Measurements from ENCODE around the gene LSP1.
A peak's percentile ranks its signal among the peaks of the same experiment; 100 is the strongest.

Gene LSP1

GRCh38 chr11:1880746-1881441, 28.0 kb downstream of the LSP1 start:
- no peak for TF ChIP-seq POLR2AphosphoS5 (IDR thresholded peaks at IDR 0.05; ENCODE audit: low read depth)
- no peak for TF ChIP-seq REST (IDR thresholded peaks at IDR 0.05; ENCODE audit: insufficient replicate concordance, low read depth)
- TF ChIP-seq GABPA (IDR thresholded peaks at IDR 0.05; ENCODE audit: low read depth) = no peak
- no peak for TF ChIP-seq SPI1 (IDR thresholded peaks at IDR 0.05; ENCODE audit: borderline replicate concordance, low read depth)
- no peak for TF ChIP-seq CTCF (IDR thresholded peaks at IDR 0.05; ENCODE audit: insufficient read depth, low read length)
- no peak for DNase-seq (ENCODE audit: low read depth in 1 of 2, low spot score in 1 of 2)
- no peaks in the 10 kb centered on the region for H3K27me3 ChIP-seq (ENCODE audit: insufficient read depth, poor library complexity, severe bottlenecking)
- H3K27ac ChIP-seq (replicated peaks) = no peak overlapping the region
- H3K4me3 ChIP-seq (replicated peaks; ENCODE audit: insufficient read depth, low read length) = no peak overlapping the region

GRCh38 chr11:1881442-1882264, 28.8 kb downstream of the LSP1 start:
- TF ChIP-seq GABPA (IDR thresholded peaks at IDR 0.05; ENCODE audit: low read depth) (no peak), CTCF (IDR thresholded peaks at IDR 0.05; ENCODE audit: insufficient read depth, low read length) (no peak), REST (IDR thresholded peaks at IDR 0.05; ENCODE audit: insufficient replicate concordance, low read depth) (no peak), SPI1 (IDR thresholded peaks at IDR 0.05; ENCODE audit: borderline replicate concordance, low read depth) (no peak), POLR2AphosphoS5 (IDR thresholded peaks at IDR 0.05; ENCODE audit: low read depth) (no peak)
- no peak for DNase-seq (ENCODE audit: low read depth in 1 of 2, low spot score in 1 of 2)
- H3K27me3 ChIP-seq (ENCODE audit: insufficient read depth, poor library complexity, severe bottlenecking) = no peaks in the 10 kb centered on the region
- H3K4me3 ChIP-seq (replicated peaks; ENCODE audit: insufficient read depth, low read length) = no peak overlapping the region
- no peak overlapping the region for H3K27ac ChIP-seq (replicated peaks)

- Histone ChIP-seq H3K27me3 (ENCODE audit: insufficient read depth, poor library complexity, severe bottlenecking) (no peaks in the 10 kb centered on the region), H3K4me3 (replicated peaks; ENCODE audit: insufficient read depth, low read length) (no peak overlapping the region), H3K27ac (replicated peaks) (no peak overlapping the region)
- TF ChIP-seq POLR2AphosphoS5 (IDR thresholded peaks at IDR 0.05; ENCODE audit: low read depth) (0 out of 2 replicates have a peak, but pooled peaks have one; percentile 3), SPI1 (IDR thresholded peaks at IDR 0.05; ENCODE audit: borderline replicate concordance, low read depth) (no peak), REST (IDR thresholded peaks at IDR 0.05; ENCODE audit: insufficient replicate concordance, low read depth) (no peak), GABPA (IDR thresholded peaks at IDR 0.05; ENCODE audit: low read depth) (no peak), CTCF (IDR thresholded peaks at IDR 0.05; ENCODE audit: insufficient read depth, low read length) (peak; percentile 42)
- DNase-seq (ENCODE audit: low read depth in 1 of 2, low spot score in 1 of 2) = peak in 1 of 2 experiments; percentile 68
These were observed 29.7 kb downstream of the LSP1 start for GRCh38 chr11:1882265-1883238.
